SKM-1 (cell line): ENCODE data around the gene RSAD2.
"Not testable (repeated sequence)": the region's sequence is repeated elsewhere in the genome, so short reads cannot be mapped to it uniquely, and the experiment has no call there.

Source experiments
- DNase-seq: peaks from one replicate; lab custom pipeline; 2025; ENCODE audit not compliant: unreplicated experiment; lab: John Stamatoyannopoulos, UW

Gene RSAD2

DNA sequence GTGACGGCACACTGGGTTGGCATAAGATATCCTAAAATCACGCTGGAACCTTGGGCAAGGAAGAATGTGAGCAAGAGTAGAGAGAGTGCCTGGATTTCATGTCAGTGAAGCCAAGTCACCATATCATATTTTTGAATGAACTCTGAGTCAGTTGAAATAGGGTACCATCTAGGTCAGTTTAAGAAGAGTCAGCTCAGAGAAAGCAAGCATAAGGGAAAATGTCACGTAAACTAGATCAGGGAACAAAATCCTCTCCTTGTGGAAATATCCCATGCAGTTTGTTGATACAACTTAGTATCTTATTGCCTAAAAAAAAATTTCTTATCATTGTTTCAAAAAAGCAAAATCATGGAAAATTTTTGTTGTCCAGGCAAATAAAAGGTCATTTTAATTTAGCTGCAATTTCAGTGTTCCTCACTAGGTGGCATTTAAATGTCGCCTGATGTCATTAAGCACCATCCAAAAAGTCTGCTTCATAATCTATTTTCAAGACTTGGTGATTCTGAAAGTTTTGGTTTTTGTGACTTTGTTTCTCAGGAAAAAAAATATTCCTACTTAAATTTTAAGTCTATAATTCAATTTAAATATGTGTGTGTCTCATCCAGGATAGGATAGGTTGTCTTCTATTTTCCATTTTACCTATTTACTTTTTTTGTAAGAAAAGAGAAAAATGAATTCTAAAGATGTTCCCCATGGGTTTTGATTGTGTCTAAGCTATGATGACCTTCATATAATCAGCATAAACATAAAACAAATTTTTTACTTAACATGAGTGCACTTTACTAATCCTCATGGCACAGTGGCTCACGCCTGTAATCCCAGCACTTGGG, 19.6 kb downstream of the RSAD2 start:
- no peak for DNase-seq

- DNase-seq: not testable (repeated sequence)
These were observed 25.0 kb downstream of the RSAD2 start for GRCh38 chr2:6902581-6902980.

DNA sequence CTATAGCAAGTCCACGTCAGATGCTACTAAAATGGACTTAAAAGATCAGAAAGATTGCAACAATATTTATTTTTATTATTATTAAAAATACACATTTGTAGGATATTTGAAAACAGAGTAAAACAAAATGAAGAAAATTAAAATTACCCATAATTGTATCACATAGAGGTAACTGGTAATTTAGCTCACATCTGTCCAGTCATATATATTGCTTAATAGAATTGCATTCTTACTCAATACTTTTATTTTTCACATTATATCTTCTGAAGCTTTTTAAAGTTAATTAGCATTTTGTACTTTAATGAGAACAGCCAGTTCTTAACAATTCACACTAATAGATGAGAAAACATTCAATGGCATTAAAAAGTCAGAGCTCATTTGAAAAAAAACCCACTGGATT, 28.1 kb downstream of the RSAD2 start:
- DNase-seq: no peak

DNA sequence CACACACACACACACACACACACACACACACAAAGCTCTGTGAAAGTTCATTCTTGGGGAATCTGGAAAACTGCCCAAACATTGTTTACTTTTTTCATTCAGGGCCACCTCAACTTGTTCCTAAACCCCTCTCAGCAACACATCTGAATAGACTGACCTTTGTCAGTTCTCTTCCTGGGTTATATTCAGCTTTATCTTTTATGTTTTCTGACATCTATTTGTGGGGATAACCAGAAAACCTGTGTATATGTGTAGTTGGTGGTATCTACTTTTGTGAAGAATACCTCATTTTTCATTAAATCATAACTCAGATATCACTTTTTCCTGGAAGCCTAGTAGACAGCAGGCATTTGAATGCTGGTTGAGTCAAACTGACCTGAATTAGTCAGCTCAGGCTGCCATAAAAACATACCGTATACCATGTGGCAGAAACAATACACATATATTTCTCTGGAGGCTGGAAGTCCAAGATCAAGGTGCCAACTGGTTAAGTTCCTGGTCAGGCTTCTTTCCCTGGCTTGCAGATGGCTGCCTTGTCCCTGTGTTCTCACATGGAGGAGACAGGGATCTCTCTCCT, 28.7 kb downstream of the RSAD2 start:
- DNase-seq: no peak

DNA sequence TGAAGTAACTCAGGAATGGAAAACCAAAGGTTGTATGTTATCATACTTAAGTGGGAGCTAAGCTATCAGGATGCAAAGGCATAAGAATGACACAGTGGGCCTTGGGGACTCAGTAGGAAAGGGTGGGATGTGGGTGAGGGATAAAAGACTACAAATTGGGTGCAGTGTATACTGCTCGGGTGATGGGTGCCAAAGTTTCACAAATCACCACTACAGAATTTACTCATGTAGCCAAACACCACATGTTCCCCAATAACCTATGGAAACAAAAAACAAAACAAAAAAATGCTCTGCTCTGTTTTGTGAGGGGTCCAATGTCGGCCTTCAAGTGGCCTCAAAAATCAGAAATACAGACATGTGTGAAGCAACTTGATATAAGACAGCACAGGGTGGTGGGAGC, 30.7 kb downstream of the RSAD2 start:
- DNase-seq: no peak

- DNase-seq: peak; percentile 40
These were observed 32.1 kb downstream of the RSAD2 start for GRCh38 chr2:6909431-6910385.

DNA sequence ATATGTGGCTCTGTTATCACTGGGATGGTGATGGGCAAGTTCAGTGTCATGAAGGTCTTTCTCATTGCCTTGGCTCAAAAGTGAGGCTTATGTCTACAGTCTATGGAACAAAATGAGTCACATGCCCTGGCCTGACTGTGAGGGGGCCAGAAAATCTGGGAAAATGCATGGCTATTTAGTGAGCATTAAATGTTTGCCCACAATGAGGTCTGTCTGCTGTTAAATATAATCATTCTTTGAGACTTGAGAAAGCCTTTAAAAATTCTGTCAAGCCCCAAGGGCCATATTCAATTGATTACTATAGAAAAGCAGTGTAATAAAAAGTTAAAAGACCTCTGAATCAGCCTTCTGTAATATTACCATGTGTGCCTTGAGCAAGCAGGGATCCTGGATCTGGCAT, 34.1 kb downstream of the RSAD2 start:
- no peak for DNase-seq

GRCh38 chr2:6913415-6914157, 36.0 kb downstream of the RSAD2 start:
- no peak for DNase-seq

DNA sequence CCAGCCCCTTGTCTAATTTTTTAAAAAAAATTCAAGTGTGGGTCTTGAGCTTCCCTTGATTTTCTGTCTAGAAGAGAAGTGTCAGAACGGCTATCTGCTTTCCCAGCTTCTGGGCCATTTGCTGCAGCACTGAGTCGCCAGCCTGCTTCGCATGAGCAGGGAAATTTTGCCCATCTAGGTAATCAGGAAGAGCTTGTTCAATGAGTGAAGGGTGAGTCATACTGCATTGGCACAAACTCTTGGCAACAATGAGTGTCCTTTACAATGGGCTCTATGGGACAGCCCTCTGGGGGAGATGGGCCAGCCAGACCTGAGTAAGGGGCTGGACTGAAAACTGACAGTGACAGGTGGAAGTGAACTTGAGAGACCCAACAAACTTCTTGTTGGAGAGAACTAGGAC, 37.3 kb downstream of the RSAD2 start:
- no peak for DNase-seq

DNA sequence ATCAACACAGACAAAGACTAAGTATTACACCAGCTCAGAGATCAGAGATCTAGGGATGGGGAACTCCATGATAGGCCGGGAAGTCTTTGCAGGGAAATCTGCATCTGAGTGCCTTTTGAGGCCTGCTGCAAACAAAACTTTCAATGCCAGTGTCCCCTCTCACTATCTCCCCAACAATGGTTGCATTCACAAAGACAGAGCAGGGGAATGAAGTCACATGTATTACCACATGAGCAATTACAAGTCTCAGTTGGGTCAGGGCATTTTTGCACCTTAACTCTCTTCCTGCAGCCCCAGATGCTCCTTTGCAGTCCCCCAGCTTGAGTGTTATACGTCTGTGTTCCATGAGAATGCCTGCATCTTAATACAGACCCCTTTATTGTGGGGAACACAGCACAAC, 37.8 kb downstream of the RSAD2 start:
- no peak for DNase-seq

GRCh38 chr2:6916224-6916623, 38.6 kb downstream of the RSAD2 start:
- DNase-seq: no peak

GRCh38 chr2:6916736-6917070, 39.1 kb downstream of the RSAD2 start:
- no peak for DNase-seq

- peak; percentile 49 for DNase-seq
These were observed 39.6 kb downstream of the RSAD2 start, which contains the start of gene RNF144A for GRCh38 chr2:6917071-6917760. Gene RNF144A, plus strand, starts transcription at chr2:6917412. Its CDS starts 79,515 bp downstream, at chr2:6996927.

- DNase-seq: no peak
These were observed 40.3 kb downstream of the RSAD2 start for GRCh38 chr2:6917761-6918421.

DNA sequence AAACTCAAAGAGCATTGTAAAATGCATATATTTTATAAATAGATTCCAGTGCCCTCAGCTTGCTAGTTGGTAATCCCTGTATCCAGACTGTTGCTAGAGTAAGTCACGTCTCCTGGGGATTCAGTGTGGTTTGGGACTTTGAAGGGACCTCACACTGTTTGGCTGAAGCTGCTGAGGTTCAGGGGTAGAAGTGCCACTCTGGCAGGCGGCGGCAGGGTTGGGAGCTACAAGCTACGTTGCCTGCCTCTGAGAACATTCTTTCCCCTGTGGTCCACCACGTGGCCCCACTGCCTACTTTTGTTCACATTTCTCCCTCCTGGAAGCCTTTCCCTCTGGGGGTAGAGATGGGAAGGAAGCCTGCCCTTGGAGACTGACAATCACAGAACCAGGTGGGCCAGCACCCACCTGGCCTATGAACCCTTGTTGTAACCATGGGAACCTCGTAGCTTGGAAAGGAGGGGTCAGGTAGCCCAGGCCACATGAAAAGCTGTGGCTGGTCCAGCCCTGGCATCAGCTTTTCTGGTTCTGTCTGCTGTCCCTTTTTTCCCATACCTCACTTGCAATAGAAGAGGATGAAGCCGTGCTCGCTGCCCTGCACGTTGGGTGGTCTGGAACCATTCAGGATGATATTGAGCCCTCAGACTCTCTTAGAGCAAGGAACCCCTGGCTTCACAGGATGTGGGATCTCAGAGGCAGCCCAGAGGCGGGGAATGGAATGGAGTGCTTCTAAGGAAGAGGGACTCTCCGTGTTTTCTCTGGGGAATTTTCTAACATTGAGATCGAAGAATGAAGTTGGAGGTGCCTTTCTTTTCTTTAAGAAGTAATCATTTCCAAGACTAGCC, 42.5 kb downstream of the RSAD2 start:
- DNase-seq: no peak

- DNase-seq: no peak
These were observed 43.1 kb downstream of the RSAD2 start for GRCh38 chr2:6920743-6921064.

DNA sequence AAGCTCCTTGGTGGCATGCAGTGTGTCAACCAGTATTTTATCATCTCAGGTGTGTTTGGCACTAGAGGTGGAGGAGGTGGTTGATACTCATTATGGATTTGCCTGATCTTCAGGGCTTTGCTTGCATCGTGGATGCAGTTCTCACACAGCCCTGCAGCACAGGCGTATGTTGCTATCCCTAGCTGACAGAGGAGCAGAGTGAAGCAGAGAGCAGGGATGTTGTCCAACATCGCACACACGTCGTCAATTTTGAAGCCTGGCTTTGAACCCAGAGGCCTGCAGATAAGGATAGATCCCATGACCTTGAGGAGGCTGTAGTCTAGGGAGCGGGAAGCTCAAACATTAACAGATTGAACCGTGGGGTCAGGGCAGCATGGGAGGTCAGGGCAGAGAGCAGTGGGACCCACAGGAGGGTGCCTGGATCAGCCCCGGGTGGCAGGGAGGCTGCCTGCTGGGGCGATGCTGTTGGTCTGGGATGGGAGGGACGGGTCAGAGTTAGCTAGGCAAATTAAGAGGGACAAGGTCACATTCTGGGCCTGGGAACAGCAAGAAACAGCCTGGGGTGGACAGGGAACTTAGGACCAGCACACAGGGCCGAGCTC, 43.8 kb downstream of the RSAD2 start:
- DNase-seq: no peak

DNA sequence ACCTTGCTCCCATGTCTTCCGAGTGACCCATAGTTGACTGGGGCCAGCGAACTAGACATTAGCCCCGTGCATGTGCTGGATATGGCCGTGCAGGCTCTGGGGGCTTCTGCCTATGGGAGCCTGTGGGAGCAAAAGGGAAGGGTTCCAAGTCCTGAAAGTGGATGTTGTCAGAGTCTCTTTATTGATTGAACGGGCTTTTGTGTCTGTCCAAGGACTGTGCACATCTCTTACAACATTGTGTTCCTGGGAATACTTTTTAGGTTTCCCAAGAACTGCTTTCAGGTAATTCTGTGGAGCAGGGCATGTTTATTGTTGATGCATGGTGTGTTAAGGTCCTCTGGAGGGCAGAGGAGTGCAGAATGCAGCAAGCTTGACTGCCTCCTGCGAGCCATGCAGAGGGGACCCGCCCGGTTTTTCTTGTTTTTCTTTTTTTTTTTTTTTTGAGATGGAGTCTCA, 44.7 kb downstream of the RSAD2 start:
- DNase-seq: no peak

DNA sequence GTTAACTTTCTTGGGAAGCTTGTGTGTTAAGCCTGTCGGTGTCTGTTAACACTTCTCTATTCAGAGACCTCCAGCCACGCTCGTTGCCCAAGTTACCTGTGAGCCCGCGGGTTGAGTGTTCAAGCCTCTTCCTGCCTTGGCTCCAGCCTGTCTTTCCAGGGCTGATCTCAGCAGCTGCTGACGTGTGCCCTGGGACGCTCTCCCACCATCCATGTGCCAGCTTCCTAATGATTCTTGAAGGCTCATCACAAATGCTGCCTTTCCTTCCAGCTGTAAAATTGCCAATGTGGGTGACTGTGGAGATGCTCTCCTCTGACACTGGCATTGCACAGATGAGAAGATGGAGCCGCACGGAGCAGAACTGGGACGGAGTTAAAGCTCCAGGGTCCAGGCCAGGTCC, 45.7 kb downstream of the RSAD2 start:
- DNase-seq: no peak
